KOPT-K1 (cell line): ENCODE data around the gene NOS2.
"Not testable (repeated sequence)": the region's sequence is repeated elsewhere in the genome, so short reads cannot be mapped to it uniquely, and the experiment has no call there.

Experiments used
- H3K27ac ChIP-seq: fragments of 200-600 bp; sonication (generic); 2 replicates; pipeline ENCODE4 v1.5.1; 2016; ENCODE audit warnings: antibody characterized with exemption, mild to moderate bottlenecking, low read depth, low read length; ENCODE audit not compliant: poor library complexity, severe bottlenecking
- H3K36me3 ChIP-seq: fragments of 200-600 bp; sonication (generic); 2 replicates; pipeline ENCODE4 v1.5.1; 2017; ENCODE audit warnings: antibody characterized with exemption, mild to moderate bottlenecking, low read length, moderate library complexity; ENCODE audit not compliant: insufficient read depth
- H3K9me3 ChIP-seq: fragments of 200-600 bp; sonication (generic); 2 replicates; pipeline ENCODE4 v1.5.1; 2017; ENCODE audit warnings: antibody characterized with exemption, low read length, mild to moderate bottlenecking; ENCODE audit not compliant: insufficient read depth, poor library complexity, severe bottlenecking

NOS2 gene

GRCh38 chr17:27829143-27829711 lies 28.9 kb upstream of the NOS2 start:
- H3K9me3 ChIP-seq = peaks cover 11% of the 10 kb centered on the region
- H3K27ac ChIP-seq, H3K36me3 ChIP-seq: not testable (repeated sequence)

- Histone ChIP-seq H3K9me3 (peaks cover 13% of the 10 kb centered on the region), H3K27ac (no peak overlapping the region), H3K36me3 (no peaks in the 10 kb centered on the region)
Measured at GRCh38 chr17:27825459-27825858, 25.1 kb upstream of the NOS2 start.

GRCh38 chr17:27824745-27825144 lies 24.4 kb upstream of the NOS2 start:
- Histone ChIP-seq H3K36me3 (no peaks in the 10 kb centered on the region), H3K9me3 (peaks cover 13% of the 10 kb centered on the region), H3K27ac (no peak overlapping the region)

- peaks cover 13% of the 10 kb centered on the region for H3K9me3 ChIP-seq
- no peaks in the 10 kb centered on the region for H3K36me3 ChIP-seq
- H3K27ac ChIP-seq = no peak overlapping the region
Measured at GRCh38 chr17:27824176-27824715, 23.9 kb upstream of the NOS2 start.

- H3K27ac ChIP-seq, H3K36me3 ChIP-seq: not testable (repeated sequence)
- peaks cover 13% of the 10 kb centered on the region for H3K9me3 ChIP-seq
Measured at GRCh38 chr17:27822108-27822507, 21.8 kb upstream of the NOS2 start.

GRCh38 chr17:27821318-27821717 lies 21.0 kb upstream of the NOS2 start:
- no peaks in the 10 kb centered on the region for H3K36me3 ChIP-seq
- peaks cover 13% of the 10 kb centered on the region for H3K9me3 ChIP-seq
- H3K27ac ChIP-seq = no peak overlapping the region

- Histone ChIP-seq H3K9me3 (peaks cover 13% of the 10 kb centered on the region), H3K27ac (no peak overlapping the region), H3K36me3 (no peaks in the 10 kb centered on the region)
Measured at GRCh38 chr17:27819145-27819544, 18.8 kb upstream of the NOS2 start.

GRCh38 chr17:27818401-27819105 lies 18.2 kb upstream of the NOS2 start:
- Histone ChIP-seq H3K27ac (no peak overlapping the region), H3K9me3 (peaks cover 13% of the 10 kb centered on the region), H3K36me3 (no peaks in the 10 kb centered on the region)

- Histone ChIP-seq H3K9me3 (peaks cover 13% of the 10 kb centered on the region), H3K27ac (no peak overlapping the region), H3K36me3 (no peaks in the 10 kb centered on the region)
Measured at GRCh38 chr17:27817731-27818130, 17.4 kb upstream of the NOS2 start.

- Histone ChIP-seq H3K36me3 (no peaks in the 10 kb centered on the region), H3K9me3 (peaks cover 8% of the 10 kb centered on the region), H3K27ac (no peak overlapping the region)
Measured at GRCh38 chr17:27816946-27817345, 16.6 kb upstream of the NOS2 start.

- H3K27ac ChIP-seq = no peak overlapping the region
- H3K9me3 ChIP-seq = no peaks in the 10 kb centered on the region
- H3K36me3 ChIP-seq = no peaks in the 10 kb centered on the region
Measured at GRCh38 chr17:27811961-27812360, 11.6 kb upstream of the NOS2 start.

- no peak overlapping the region for H3K27ac ChIP-seq
- H3K9me3 ChIP-seq = no peaks in the 10 kb centered on the region
Measured at GRCh38 chr17:27810902-27811557, 10.7 kb upstream of the NOS2 start.

GRCh38 chr17:27810211-27810901 lies 10.0 kb upstream of the NOS2 start:
- no peaks in the 10 kb centered on the region for H3K9me3 ChIP-seq
- H3K36me3 ChIP-seq = no peaks in the 10 kb centered on the region
- H3K27ac ChIP-seq = no peak overlapping the region

More at GRCh38 chr17:27810902-27811557, 10.7 kb upstream of the NOS2 start:
- H3K36me3 ChIP-seq = no peaks in the 10 kb centered on the region

- H3K9me3 ChIP-seq = no peaks in the 10 kb centered on the region
- H3K27ac ChIP-seq = no peak overlapping the region
- H3K36me3 ChIP-seq = no peaks in the 10 kb centered on the region
Measured at GRCh38 chr17:27809555-27809954, 9.2 kb upstream of the NOS2 start.

- H3K27ac ChIP-seq = peak overlapping the region; percentile 79
- no peaks in the 10 kb centered on the region for H3K36me3 ChIP-seq
- no peaks in the 10 kb centered on the region for H3K9me3 ChIP-seq
Measured at GRCh38 chr17:27808628-27809027, 8.3 kb upstream of the NOS2 start.
